SU-DHL-6 (cell line): Measurements from ENCODE around the gene ZDHHC17.

Experiments used
- H2AFZ ChIP-seq: fragments of 200-600 bp; sonication (generic); 2 replicates; pipeline ENCODE4 v1.6.1; 2014; ENCODE audit warnings: low read depth, mild to moderate bottlenecking, moderate library complexity, mixed read lengths, antibody characterized with exemption, low read length; ENCODE audit not compliant: severe bottlenecking
- H3F3A ChIP-seq: fragments of 200-600 bp; shearing (Covaris generic); 2 replicates; pipeline ENCODE4 v1.6.0; 2016; ENCODE audit warnings: antibody characterized with exemption, mild to moderate bottlenecking; ENCODE audit not compliant: insufficient read depth
- H3K27ac ChIP-seq: fragments of 200-600 bp; sonication (generic); 2 replicates; pipeline ENCODE4 v1.5.1; 2016; ENCODE audit warnings: low read depth, mild to moderate bottlenecking, low read length, moderate library complexity, mixed read lengths
- H3K27me3 ChIP-seq: fragments of 200-600 bp; sonication (generic), shearing (Covaris generic); 2 replicates; pipeline ENCODE4 v1.6.0; 2014; ENCODE audit warnings: mild to moderate bottlenecking, low read length
- H3K36me3 ChIP-seq: fragments of 200-600 bp; sonication (generic); 2 replicates; pipeline ENCODE4 v1.6.1; 2014; ENCODE audit warnings: mild to moderate bottlenecking, low read length, mixed read lengths
- H3K4me2 ChIP-seq: fragments of 300-600, 200-600 bp; shearing (Covaris generic), sonication (generic); 2 replicates; pipeline ENCODE4 v1.6.0; 2014; ENCODE audit warnings: low read length, low read depth, mild to moderate bottlenecking; ENCODE audit not compliant: poor library complexity, severe bottlenecking
- H3K4me3 ChIP-seq: fragments of 200-600 bp; sonication (generic); 2 replicates; pipeline ENCODE4 v1.5.1; 2014; ENCODE audit warnings: antibody characterized with exemption, low read length, mild to moderate bottlenecking, mixed read lengths; ENCODE audit not compliant: insufficient read depth, poor library complexity, severe bottlenecking
- H3K79me2 ChIP-seq: fragments of 200-600 bp; sonication (generic); 2 replicates; pipeline ENCODE4 v1.6.1; 2014; ENCODE audit warnings: mild to moderate bottlenecking, low read length, moderate library complexity; ENCODE audit not compliant: insufficient read depth
- H3K9ac ChIP-seq: fragments of 200-600 bp; sonication (generic); 2 replicates; pipeline ENCODE4 v1.7.0; 2014; ENCODE audit warnings: mild to moderate bottlenecking, low read length
- H3K9me2 ChIP-seq: fragments of 200-600 bp; sonication (generic); replicated peaks from 2 replicates; pipeline ENCODE4 v1.6.1; 2014; ENCODE audit warnings: low read length; ENCODE audit not compliant: insufficient read depth
- H3K9me3 ChIP-seq: fragments of 200-600 bp; sonication (generic); 2 replicates; pipeline ENCODE4 v1.6.1; 2014; ENCODE audit warnings: low read length, mixed read lengths; ENCODE audit not compliant: insufficient read depth
- H4K20me1 ChIP-seq: fragments of 200-600 bp; sonication (generic); 2 replicates; pipeline ENCODE4 v1.6.1; 2014; ENCODE audit warnings: low read depth, mild to moderate bottlenecking, antibody characterized with exemption, low read length, moderate library complexity, mixed read lengths
- EZH2phosphoT487 ChIP-seq: fragments of 200-600 bp; sonication (generic), shearing (Covaris generic); conservative IDR thresholded peaks from 2 replicates; pipeline ENCODE4 v1.6.1; 2018; ENCODE audit warnings: mild to moderate bottlenecking, antibody characterized with exemption, low read length, moderate library complexity, mixed read lengths
- TF ChIP-seq, protein P1 (sequence below): fragments of 200-600 bp; sonication (generic); IDR thresholded peaks from one replicate; pipeline ENCODE4 v1.5.1; 2017; ENCODE audit warnings: antibody characterized with exemption, mild to moderate bottlenecking, low read length, moderate library complexity; ENCODE audit not compliant: insufficient read depth, poor library complexity, severe bottlenecking

The ZDHHC17 gene

DNA sequence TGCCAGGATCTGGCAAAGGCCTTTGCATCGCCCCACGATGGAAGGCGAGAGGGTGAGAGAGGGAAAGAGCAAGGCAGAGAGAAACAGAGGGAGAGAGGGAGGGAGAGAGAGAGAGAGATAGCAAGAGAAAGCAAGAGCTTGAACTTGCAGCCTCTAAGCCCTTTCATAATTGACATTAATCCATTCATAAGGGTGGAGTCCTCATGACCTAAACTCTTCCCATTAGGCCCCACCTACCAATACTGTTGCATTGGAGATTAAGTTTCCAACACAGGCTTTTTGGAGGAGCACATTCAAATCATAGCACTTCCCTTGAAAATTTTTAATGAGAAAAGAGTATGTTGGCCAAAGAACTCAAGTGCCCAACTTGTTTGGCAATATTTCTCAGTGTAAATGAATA is 48.6 kb upstream of the ZDHHC17 start:
- no peaks in the 10 kb centered on the region for H3K36me3 ChIP-seq
- no peaks in the 10 kb centered on the region for H4K20me1 ChIP-seq
- no peak overlapping the region for H3K9ac ChIP-seq
- H3K9me3 ChIP-seq = no peaks in the 10 kb centered on the region
- no peak overlapping the region for H3K4me2 ChIP-seq
- no peak overlapping the region for H3K27ac ChIP-seq
- H3K27me3 ChIP-seq = no peaks in the 10 kb centered on the region
- no peaks in the 10 kb centered on the region for H3F3A ChIP-seq
- no peak overlapping the region for H3K4me3 ChIP-seq
- no peak overlapping the region for H2AFZ ChIP-seq
- H3K79me2 ChIP-seq = no peaks in the 10 kb centered on the region
- H3K9me2 ChIP-seq = no peaks in the 10 kb centered on the region
- no peak for TF ChIP-seq EZH2phosphoT487
- TF ChIP-seq, protein P1, sequence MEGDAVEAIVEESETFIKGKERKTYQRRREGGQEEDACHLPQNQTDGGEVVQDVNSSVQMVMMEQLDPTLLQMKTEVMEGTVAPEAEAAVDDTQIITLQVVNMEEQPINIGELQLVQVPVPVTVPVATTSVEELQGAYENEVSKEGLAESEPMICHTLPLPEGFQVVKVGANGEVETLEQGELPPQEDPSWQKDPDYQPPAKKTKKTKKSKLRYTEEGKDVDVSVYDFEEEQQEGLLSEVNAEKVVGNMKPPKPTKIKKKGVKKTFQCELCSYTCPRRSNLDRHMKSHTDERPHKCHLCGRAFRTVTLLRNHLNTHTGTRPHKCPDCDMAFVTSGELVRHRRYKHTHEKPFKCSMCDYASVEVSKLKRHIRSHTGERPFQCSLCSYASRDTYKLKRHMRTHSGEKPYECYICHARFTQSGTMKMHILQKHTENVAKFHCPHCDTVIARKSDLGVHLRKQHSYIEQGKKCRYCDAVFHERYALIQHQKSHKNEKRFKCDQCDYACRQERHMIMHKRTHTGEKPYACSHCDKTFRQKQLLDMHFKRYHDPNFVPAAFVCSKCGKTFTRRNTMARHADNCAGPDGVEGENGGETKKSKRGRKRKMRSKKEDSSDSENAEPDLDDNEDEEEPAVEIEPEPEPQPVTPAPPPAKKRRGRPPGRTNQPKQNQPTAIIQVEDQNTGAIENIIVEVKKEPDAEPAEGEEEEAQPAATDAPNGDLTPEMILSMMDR = no peak

DNA sequence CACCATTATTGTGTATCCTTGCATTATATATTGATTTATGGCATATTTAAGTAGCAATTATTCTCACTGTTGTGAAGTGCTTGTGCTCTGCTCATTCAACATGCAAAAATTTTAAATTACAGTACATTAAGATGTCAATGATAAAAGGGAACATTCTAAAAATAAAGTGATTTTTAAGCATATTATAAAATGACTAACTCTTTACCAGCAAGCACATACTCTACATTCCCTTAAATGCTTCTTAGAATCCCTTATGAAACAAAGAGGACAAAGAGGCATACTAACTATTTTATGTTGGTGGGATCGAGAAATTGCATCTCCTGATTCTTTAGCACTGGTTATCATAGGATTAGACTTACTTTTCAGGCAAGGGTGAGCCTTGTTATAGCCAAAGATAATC is 46.6 kb upstream of the ZDHHC17 start:
- Histone ChIP-seq H3K79me2 (no peaks in the 10 kb centered on the region), H3K4me2 (no peak overlapping the region), H3K27ac (no peak overlapping the region), H3K9ac (no peak overlapping the region), H3K9me2 (no peaks in the 10 kb centered on the region), H2AFZ (no peak overlapping the region), H3K27me3 (no peaks in the 10 kb centered on the region), H3K4me3 (no peak overlapping the region), H3F3A (no peaks in the 10 kb centered on the region), H3K9me3 (no peaks in the 10 kb centered on the region), H3K36me3 (no peaks in the 10 kb centered on the region), H4K20me1 (no peaks in the 10 kb centered on the region)
- no peak for TF ChIP-seq EZH2phosphoT487
- TF ChIP-seq, protein P1 = no peak

DNA sequence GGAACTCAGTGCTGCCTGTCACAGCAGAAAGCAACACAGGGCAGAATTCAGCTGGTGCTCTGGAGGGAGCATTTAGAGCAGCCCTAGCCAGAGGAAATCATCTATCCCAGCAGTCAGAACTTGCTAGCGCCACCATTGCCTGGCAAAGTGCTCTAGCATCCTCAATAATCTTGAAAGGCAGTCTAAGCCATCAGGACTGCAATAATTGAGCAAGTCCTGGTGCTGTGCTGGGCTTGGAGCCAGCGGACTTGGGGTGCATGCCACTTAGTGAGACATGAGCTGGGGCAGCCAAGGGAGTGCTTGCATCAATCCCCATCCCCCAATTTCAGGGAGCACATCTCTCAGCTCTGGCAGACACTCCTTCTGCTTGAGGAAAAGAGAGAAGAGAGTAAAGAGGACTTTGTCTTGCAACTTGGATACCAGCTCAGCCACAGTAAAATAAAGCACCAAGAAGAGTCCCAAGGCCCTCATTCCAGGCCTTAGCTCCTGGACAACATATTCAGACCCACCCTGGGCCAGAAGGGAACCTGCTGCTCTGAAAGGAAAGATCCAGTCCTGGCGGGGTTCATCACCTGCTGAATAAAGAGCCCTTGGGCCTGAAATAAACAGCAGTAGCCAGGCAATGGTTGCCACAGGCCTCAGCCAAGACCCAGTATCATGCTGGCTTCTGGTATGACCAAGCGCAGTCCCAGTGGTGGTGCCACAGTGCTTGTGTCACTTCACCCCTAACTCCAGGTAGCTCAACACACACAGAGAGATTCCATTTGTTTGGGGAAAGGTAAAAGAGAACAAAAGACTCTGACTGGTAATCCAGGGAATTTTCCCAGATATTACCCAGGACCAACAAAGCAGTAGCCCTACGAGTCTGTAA is 44.5 kb upstream of the ZDHHC17 start:
- Histone ChIP-seq H3K79me2 (no peaks in the 10 kb centered on the region), H3F3A (no peaks in the 10 kb centered on the region), H3K4me3 (no peak overlapping the region), H4K20me1 (no peaks in the 10 kb centered on the region), H2AFZ (no peak overlapping the region), H3K9ac (no peak overlapping the region), H3K36me3 (no peaks in the 10 kb centered on the region), H3K4me2 (no peak overlapping the region), H3K27me3 (no peaks in the 10 kb centered on the region), H3K27ac (no peak overlapping the region), H3K9me2 (no peaks in the 10 kb centered on the region), H3K9me3 (no peaks in the 10 kb centered on the region)
- TF ChIP-seq, protein P1 = no peak
- TF ChIP-seq EZH2phosphoT487 = no peak
